PC-3 (cell line): ENCODE measurements around the gene TBX3. TPM values are rescaled to one million over a fixed set of nuclear protein-coding genes. Genes with fewer than 3 reads are reported as not detected.

Source experiments
- ATAC-seq: fragments of 200-7000 bp; cut with Tn5 transposase; 2 replicates; pipeline ENCODE4 v1.9.1; 2020; ENCODE audit warnings: mild to moderate bottlenecking, moderate library complexity
- BruUV-seq: library from RNA; stranded (reverse); fragments of 400-500 nt; replicated peaks from 2 replicates; lab custom pipeline; 2021; lab: Mats Ljungman, UMichigan
- CTCF ChIA-PET: fragments of 300-600 bp; sonication (Branson Sonifier 250); formaldehyde crosslinking; loops from one replicate; lab custom pipeline; 2022; ENCODE audit warnings: antibody characterized with exemption; lab: Charles Lee
- POLR2A ChIA-PET: fragments of 300-600 bp; sonication (Branson Sonifier 250); formaldehyde crosslinking; loops from one replicate; lab custom pipeline; 2022; ENCODE audit warnings: antibody characterized with exemption; ENCODE audit not compliant: unreplicated experiment; lab: Charles Lee
- DNase-seq: peaks from one replicate; pipeline ENCODE4 v3.0.0-alpha.2; 2015
- H2AFZ ChIP-seq: fragments of 300-600 bp; sonication (generic); 2 replicates; pipeline ENCODE4 v1.6.0; 2016; ENCODE audit warnings: antibody characterized with exemption, low read length
- H3F3A ChIP-seq: fragments of 300-600 bp; sonication (generic); one replicate; pipeline ENCODE4 v1.6.0; 2017; ENCODE audit warnings: antibody characterized with exemption, low read length, control low read depth, mild to moderate bottlenecking; ENCODE audit not compliant: unreplicated experiment
- H3K27ac ChIP-seq: fragments of 300-600 bp; sonication (generic); 2 replicates; pipeline ENCODE4 v1.5.1; 2016; ENCODE audit warnings: mild to moderate bottlenecking, low read length
- H3K27me3 ChIP-seq: fragments of 300-600 bp; sonication (generic); 2 replicates; pipeline ENCODE4 v1.6.1; 2016; ENCODE audit warnings: low read length, mixed read lengths
- H3K36me3 ChIP-seq: fragments of 300-600 bp; sonication (generic); 2 replicates; pipeline ENCODE4 v1.6.1; 2016; ENCODE audit warnings: low read depth, mixed run types, low read length, mixed read lengths
- H3K4me1 ChIP-seq: fragments of 300-600 bp; sonication (generic); 2 replicates; pipeline ENCODE4 v1.5.1; 2016; ENCODE audit warnings: low read length; ENCODE audit not compliant: insufficient read depth
- H3K4me2 ChIP-seq: fragments of 300-600 bp; sonication (generic); 2 replicates; pipeline ENCODE4 v1.6.0; 2016; ENCODE audit warnings: low read length
- H3K4me3 ChIP-seq: fragments of 300-600 bp; sonication (generic); 2 replicates; pipeline ENCODE4 v1.5.1; 2016; ENCODE audit warnings: mild to moderate bottlenecking, low read length, mixed read lengths
- H3K79me2 ChIP-seq: fragments of 300-600 bp; sonication (generic); 2 replicates; pipeline ENCODE4 v1.6.1; 2017; ENCODE audit warnings: low read length, mixed read lengths
- H3K9ac ChIP-seq: fragments of 300-600 bp; sonication (generic); 2 replicates; pipeline ENCODE4 v1.6.0; 2016; ENCODE audit warnings: mild to moderate bottlenecking, low read length
- H3K9me2 ChIP-seq: fragments of 300-600 bp; sonication (generic); replicated peaks from 2 replicates; pipeline ENCODE4 v1.6.1; 2016; ENCODE audit warnings: mixed run types, low read length, mixed read lengths
- H3K9me3 ChIP-seq: fragments of 300-600 bp; sonication (generic); 2 replicates; pipeline ENCODE4 v1.6.1; 2016; ENCODE audit warnings: low read length, mixed read lengths
- H4K20me1 ChIP-seq: fragments of 300-600 bp; sonication (generic); 2 replicates; pipeline ENCODE4 v1.6.1; 2016; ENCODE audit warnings: low read length, mixed read lengths
- EZH2 ChIP-seq: fragments of 300-600 bp; sonication (generic); IDR thresholded peaks from one replicate; pipeline ENCODE4 v1.6.1; 2017; ENCODE audit warnings: antibody characterized with exemption, mild to moderate bottlenecking, low read length; ENCODE audit not compliant: unreplicated experiment
- EZH2phosphoT487 ChIP-seq: fragments of 300-600 bp; sonication (generic); IDR thresholded peaks from 2 replicates; pipeline ENCODE4 v1.6.1; 2018; ENCODE audit warnings: mild to moderate bottlenecking, antibody characterized with exemption, low read length, borderline replicate concordance
- intact Hi-C: fragments of 100-400 bp; cut with micrococcal nuclease; formaldehyde crosslinking; loops from 2 replicates; pipeline ENCODE4 v1.9.0; 2023
- total RNA-seq: library from RNA; depleted of rRNA; stranded (reverse); fragments of >200 nt; gene quantifications from 2 replicates; pipeline ENCODE4 v1.2.3, GENCODE V29; 2014
- TF ChIP-seq, protein P1 (sequence below): fragments of 300-600 bp; sonication (generic); conservative IDR thresholded peaks from 2 replicates; pipeline ENCODE4 v1.5.1; 2017; ENCODE audit warnings: antibody characterized with exemption, low read depth, mild to moderate bottlenecking, low read length

The TBX3 gene
- total RNA-seq, 1 experiment from 2014 or later, result 89.4 TPM

GRCh38 chr12:114668886-114669288 lies 15.1 kb downstream of the TBX3 start:
- Histone ChIP-seq H3K9me3 (no peaks in the 10 kb centered on the region), H3K36me3 (peaks cover 5% of the 10 kb centered on the region; the same call in 1 of the 2 replicates), H3K9ac (peak overlapping the region; percentile 83), H3K4me2 (peak overlapping the region; percentile 92), H3K27ac (peak overlapping the region; percentile 89), H3K9me2 (no peaks in the 10 kb centered on the region), H3F3A (peaks cover 17% of the 10 kb centered on the region), H3K4me3 (peak overlapping the region; percentile 94), H4K20me1 (no peaks in the 10 kb centered on the region), H2AFZ (peak overlapping the region; percentile 47), H3K4me1 (peaks cover 79% of the 10 kb centered on the region), H3K79me2 (peaks cover 52% of the 10 kb centered on the region), H3K27me3 (no peaks in the 10 kb centered on the region)
- no TSS peak for BruUV-seq
- POLR2A ChIA-PET, result interaction anchor here (0.6 kb wide), 1 partner anchor 15 kb away, joined by 3 read pairs; the partner anchor contains the start of gene TBX3
- no peak for TF ChIP-seq EZH2phosphoT487
- TF ChIP-seq, protein P1, sequence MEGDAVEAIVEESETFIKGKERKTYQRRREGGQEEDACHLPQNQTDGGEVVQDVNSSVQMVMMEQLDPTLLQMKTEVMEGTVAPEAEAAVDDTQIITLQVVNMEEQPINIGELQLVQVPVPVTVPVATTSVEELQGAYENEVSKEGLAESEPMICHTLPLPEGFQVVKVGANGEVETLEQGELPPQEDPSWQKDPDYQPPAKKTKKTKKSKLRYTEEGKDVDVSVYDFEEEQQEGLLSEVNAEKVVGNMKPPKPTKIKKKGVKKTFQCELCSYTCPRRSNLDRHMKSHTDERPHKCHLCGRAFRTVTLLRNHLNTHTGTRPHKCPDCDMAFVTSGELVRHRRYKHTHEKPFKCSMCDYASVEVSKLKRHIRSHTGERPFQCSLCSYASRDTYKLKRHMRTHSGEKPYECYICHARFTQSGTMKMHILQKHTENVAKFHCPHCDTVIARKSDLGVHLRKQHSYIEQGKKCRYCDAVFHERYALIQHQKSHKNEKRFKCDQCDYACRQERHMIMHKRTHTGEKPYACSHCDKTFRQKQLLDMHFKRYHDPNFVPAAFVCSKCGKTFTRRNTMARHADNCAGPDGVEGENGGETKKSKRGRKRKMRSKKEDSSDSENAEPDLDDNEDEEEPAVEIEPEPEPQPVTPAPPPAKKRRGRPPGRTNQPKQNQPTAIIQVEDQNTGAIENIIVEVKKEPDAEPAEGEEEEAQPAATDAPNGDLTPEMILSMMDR, result no peak
- no peak for TF ChIP-seq EZH2
- intact Hi-C loops, result loop anchor here (1.0 to 10.0 kb wide), 11 partner anchors 144 to 1834 kb away; no protein-coding TSS in a partner anchor
- DNase-seq (peak; percentile 39), ATAC-seq (no peak)
- CTCF ChIA-PET, result interaction anchor here (0.5 to 3.8 kb wide), 3 partner anchors 7 to 1084 kb away, joined by 4 to 28 read pairs (median 6); partner anchors contain the start of gene TBX3

- CTCF ChIA-PET, result interaction anchor here (0.5 to 1.0 kb wide), 4 partner anchors 8 to 1085 kb away, joined by 4 to 9 read pairs (median 6); no protein-coding TSS in a partner anchor
- Histone ChIP-seq H2AFZ (peak overlapping the region; percentile 75), H3K4me2 (peak overlapping the region; percentile 92), H3K36me3 (peaks cover 1% of the 10 kb centered on the region; the same call in 1 of the 2 replicates), H3K9me3 (no peaks in the 10 kb centered on the region), H3K9ac (peak overlapping the region; percentile 83), H3K79me2 (peaks cover 47% of the 10 kb centered on the region), H3F3A (peaks cover 14% of the 10 kb centered on the region), H3K27ac (peak overlapping the region; percentile 89), H3K9me2 (no peaks in the 10 kb centered on the region), H3K27me3 (no peaks in the 10 kb centered on the region), H3K4me3 (peak overlapping the region; percentile 94), H4K20me1 (no peaks in the 10 kb centered on the region), H3K4me1 (peaks cover 77% of the 10 kb centered on the region)
- POLR2A ChIA-PET, result interaction anchor here (0.6 kb wide), 1 partner anchor 16 kb away, joined by 3 read pairs; the partner anchor contains the start of gene TBX3
- no peak for TF ChIP-seq EZH2phosphoT487
- TF ChIP-seq EZH2, result no peak
- TF ChIP-seq, protein P1, result peak; percentile 75
- peak; percentile 45 for ATAC-seq
- intact Hi-C loops, result loop anchor here (1.0 to 10.0 kb wide), 11 partner anchors 145 to 1834 kb away; no protein-coding TSS in a partner anchor
- DNase-seq, result peak; percentile 98
- BruUV-seq, result no TSS peak
Measured at GRCh38 chr12:114668151-114668885, 15.7 kb downstream of the TBX3 start.
